K562 (cell line): Measurements from ENCODE around the gene HOXD4. TPM values are rescaled to one million over a fixed set of nuclear protein-coding genes. Genes with fewer than 3 reads are reported as not detected.

Experiments used
- CBFA2T2 ChIP-seq: fragments of 450-650 bp; conservative IDR thresholded peaks from 2 replicates; pipeline ENCODE4 v1.6.1; 2017; ENCODE audit warnings: mild to moderate bottlenecking
- CBFA2T3 ChIP-seq: fragments of 450-650 bp; IDR thresholded peaks from 2 replicates; pipeline ENCODE4 v1.6.1; 2017
- CHD2 ChIP-seq: IDR thresholded peaks from 2 replicates; pipeline ENCODE4 v1.6.1; 2011; ENCODE audit warnings: low read depth, low read length
- CXXC5 ChIP-seq: fragments of 250-450 bp; sonication (Bioruptor Pico); IDR thresholded peaks from 2 replicates; pipeline ENCODE4 v1.8.0; 2022; ENCODE audit warnings: inconsistent platforms, mild to moderate bottlenecking, moderate library complexity
- EHMT2 ChIP-seq: fragments of 450-650 bp; IDR thresholded peaks from 2 replicates; pipeline ENCODE4 v1.6.1; 2018; ENCODE audit warnings: antibody characterized with exemption
- ETS2 ChIP-seq: IDR thresholded peaks from 2 replicates; pipeline ENCODE4 v1.6.1; 2016; ENCODE audit warnings: borderline replicate concordance, missing genetic modification characterization, mild to moderate bottlenecking, moderate library complexity, missing compliant biosample characterization; ENCODE audit not compliant: poor library complexity, severe bottlenecking
- FIP1L1 ChIP-seq: fragments of 200-400 bp; formaldehyde crosslinking; IDR thresholded peaks from 2 replicates; pipeline ENCODE4 v1.6.1; 2018; ENCODE audit warnings: mild to moderate bottlenecking, low read depth, low read length; ENCODE audit not compliant: poor library complexity, severe bottlenecking
- HNRNPK ChIP-seq: fragments of 200-400 bp; formaldehyde crosslinking; IDR thresholded peaks from one replicate; pipeline ENCODE4 v1.6.1; 2018; ENCODE audit warnings: mild to moderate bottlenecking, low read depth, low read length; ENCODE audit not compliant: poor library complexity, severe bottlenecking
- KHSRP ChIP-seq: fragments of 450-650 bp; IDR thresholded peaks from 2 replicates; pipeline ENCODE4 v1.6.1; 2017
- LCOR ChIP-seq: sonication (generic); formaldehyde crosslinking; IDR thresholded peaks from 2 replicates; pipeline ENCODE4 v1.8.0; 2022; ENCODE audit warnings: mild to moderate bottlenecking, missing genetic modification reagents
- NCOR1 ChIP-seq: fragments of 450-650 bp; IDR thresholded peaks from 2 replicates; pipeline ENCODE4 v1.6.1; 2016; ENCODE audit warnings: mild to moderate bottlenecking, moderate library complexity
- NR2C2 ChIP-seq, 2 experiments: fragments of 200-800 bp in 1 of 2; sonication (Bioruptor generic) in 1 of 2; sonication (generic) in 1 of 2; formaldehyde crosslinking in 1 of 2; IDR thresholded peaks; 2 replicates each; pipeline versions ENCODE4 v1.6.1 to v1.8.0; 2016 to 2022; ENCODE audit warnings: mild to moderate bottlenecking in 1 of 2, missing compliant biosample characterization in 1 of 2, missing genetic modification characterization in 1 of 2, missing genetic modification reagents in 1 of 2
- POLR2G ChIP-seq: fragments of 200-400 bp; formaldehyde crosslinking; IDR thresholded peaks from 2 replicates; pipeline ENCODE4 v1.6.1; 2017; ENCODE audit warnings: low read depth, mild to moderate bottlenecking, antibody characterized with exemption, low read length, moderate library complexity
- RB1 ChIP-seq: fragments of 450-650 bp; IDR thresholded peaks from 2 replicates; pipeline ENCODE4 v1.6.1; 2017; ENCODE audit warnings: low read depth, mild to moderate bottlenecking
- RBM17 ChIP-seq: fragments of 200-400 bp; formaldehyde crosslinking; IDR thresholded peaks from 2 replicates; pipeline ENCODE4 v1.6.1; 2017; ENCODE audit warnings: low read depth, mild to moderate bottlenecking, low read length, borderline replicate concordance
- SRSF7 ChIP-seq: fragments of 200-400 bp; formaldehyde crosslinking; optimal IDR thresholded peaks from 2 replicates; pipeline ENCODE3; 2017; ENCODE audit warnings: mild to moderate bottlenecking, low read depth, low read length
- SUPT5H ChIP-seq: fragments of 450-650 bp; IDR thresholded peaks from 2 replicates; pipeline ENCODE4 v1.6.1; 2016
- TSC22D4 ChIP-seq: fragments of 450-650 bp; IDR thresholded peaks from 2 replicates; pipeline ENCODE4 v1.6.1; 2016; ENCODE audit warnings: missing genetic modification characterization, missing biosample characterization, control low read depth
- ZKSCAN1 ChIP-seq: fragments of 150-350 bp; IDR thresholded peaks from 2 replicates; pipeline ENCODE4 v1.6.1; 2016; ENCODE audit warnings: low read depth, low read length
- ZNF124 ChIP-seq: sonication (generic); formaldehyde crosslinking; IDR thresholded peaks from 2 replicates; pipeline ENCODE4 v1.8.1; 2022; ENCODE audit warnings: missing genetic modification reagents
- ZNF184 ChIP-seq: sonication (generic); formaldehyde crosslinking; IDR thresholded peaks from 2 replicates; pipeline ENCODE4 v1.5.0; 2020; ENCODE audit warnings: missing genetic modification reagents
- ZNF263 ChIP-seq: sonication (generic); formaldehyde crosslinking; IDR thresholded peaks from 2 replicates; pipeline ENCODE4 v1.8.0; 2022; ENCODE audit warnings: mild to moderate bottlenecking, missing genetic modification reagents, borderline replicate concordance
- ZNF431 ChIP-seq: sonication (generic); formaldehyde crosslinking; IDR thresholded peaks from 2 replicates; pipeline ENCODE4 v1.8.0; 2022; ENCODE audit warnings: mild to moderate bottlenecking, missing genetic modification reagents
- ZNF507 ChIP-seq: conservative IDR thresholded peaks from 2 replicates; pipeline ENCODE4 v1.6.1; 2017; ENCODE audit warnings: missing genetic modification characterization, missing compliant biosample characterization
- ZNF644 ChIP-seq: fragments of 200-800 bp; sonication (Bioruptor generic); IDR thresholded peaks from 2 replicates; pipeline ENCODE4 v1.6.1; 2016; ENCODE audit warnings: low read depth, missing genetic modification characterization, missing compliant biosample characterization
- polyA plus RNA-seq, 8 experiments: library from polyadenylated mRNA; depleted of rRNA in 4 of 8; stranded (reverse) in 5 of 8; unstranded in 3 of 8; fragments of >200 nt; fragmentation: Nextera tagmentation in 2 of 8; fragmentation: Illumina TruSeq in 1 of 8; extraction: Ambion mirVana in 2 of 8; extraction: Trizol in 1 of 8; gene quantifications; 2 replicates each; pipeline versions ENCODE4 v1.2.1 to v1.2.3, GENCODE V29; 2011 to 2014; ENCODE audit warnings: inconsistent platforms in 1 of 8, missing spikeins in 1 of 8
- total RNA-seq, 7 experiments: library from RNA; depleted of rRNA in 6 of 7; stranded (reverse); fragments of >200 nt in 6 of 7; fragmentation: Illumina TruSeq in 2 of 7; extraction: Trizol in 2 of 7; gene quantifications; 2 replicates each; pipeline versions ENCODE4 v1.2.1 to v1.2.3, GENCODE V29; 2011 to 2021; ENCODE audit warnings: low replicate concordance in 1 of 7
- TF ChIP-seq, protein P1 (sequence below): fragments of 250-450 bp; sonication (Bioruptor Pico); IDR thresholded peaks from 2 replicates; pipeline ENCODE4 v1.5.1; 2021; ENCODE audit warnings: mild to moderate bottlenecking
- TF ChIP-seq, protein P2 (sequence below): fragments of 200-800 bp; sonication (Bioruptor generic); IDR thresholded peaks from 2 replicates; pipeline ENCODE4 v1.6.1; 2017; ENCODE audit warnings: missing genetic modification characterization, missing compliant biosample characterization

HOXD4 gene
- total and polyA plus RNA-seq, 9 of the 15 experiments (the other 6 are each of a cell fraction or from before 2014, with no cell fraction given), result not detected

DNA sequence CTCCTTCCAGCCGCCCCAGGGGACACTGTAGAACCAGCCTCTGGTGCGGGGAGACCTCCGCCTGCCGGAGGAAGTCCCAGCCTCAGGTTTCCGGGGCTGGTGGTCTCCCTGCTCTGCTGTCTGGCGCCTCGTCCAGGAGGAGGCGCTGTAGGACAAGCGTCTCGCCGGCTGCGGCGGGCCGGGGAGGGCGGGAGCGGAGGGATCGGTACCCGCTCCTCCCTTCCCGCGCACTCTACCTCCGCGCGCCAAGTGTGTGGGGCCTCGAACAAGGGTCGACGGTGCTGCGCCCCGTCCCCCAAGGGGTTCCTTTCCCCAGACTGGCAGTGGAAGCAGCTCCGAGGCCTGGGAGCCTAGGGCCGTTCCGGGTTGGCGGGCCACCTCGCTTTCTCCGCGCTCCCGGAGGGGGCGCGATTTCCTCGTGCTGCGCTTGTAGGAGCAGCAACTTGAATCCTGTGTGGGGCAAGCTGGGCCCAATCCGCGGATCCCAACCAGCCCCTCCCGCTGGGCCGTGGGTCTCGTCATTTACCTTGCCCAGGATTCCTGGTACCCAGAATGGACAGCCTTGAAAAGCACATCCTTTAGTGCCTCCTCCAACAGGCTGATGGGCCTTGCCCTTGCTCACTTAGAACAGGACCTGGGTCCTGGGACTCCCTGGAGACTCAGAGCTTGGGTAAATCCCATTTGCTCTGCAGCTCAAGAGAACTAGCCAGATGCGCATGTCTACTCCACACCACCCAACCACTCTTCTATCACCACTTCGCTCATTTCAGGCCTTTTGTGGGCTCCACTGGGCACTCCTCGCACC lies 10.6 kb upstream of the HOXD4 start (continued):
- TF ChIP-seq, protein P1, sequence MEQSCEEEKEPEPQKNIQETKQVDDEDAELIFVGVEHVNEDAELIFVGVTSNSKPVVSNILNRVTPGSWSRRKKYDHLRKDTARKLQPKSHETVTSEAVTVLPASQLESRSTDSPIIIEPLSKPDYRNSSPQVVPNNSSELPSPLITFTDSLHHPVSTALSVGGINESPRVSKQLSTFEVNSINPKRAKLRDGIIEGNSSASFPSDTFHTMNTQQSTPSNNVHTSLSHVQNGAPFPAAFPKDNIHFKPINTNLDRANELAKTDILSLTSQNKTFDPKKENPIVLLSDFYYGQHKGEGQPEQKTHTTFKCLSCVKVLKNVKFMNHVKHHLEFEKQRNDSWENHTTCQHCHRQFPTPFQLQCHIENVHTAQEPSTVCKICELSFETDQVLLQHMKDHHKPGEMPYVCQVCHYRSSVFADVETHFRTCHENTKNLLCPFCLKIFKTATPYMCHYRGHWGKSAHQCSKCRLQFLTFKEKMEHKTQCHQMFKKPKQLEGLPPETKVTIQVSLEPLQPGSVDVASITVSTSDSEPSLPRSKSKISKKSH, result no peak
- no peak for TF ChIP-seq TSC22D4 (tag)
- no peak for TF ChIP-seq FIP1L1
- TF ChIP-seq ZNF431, result no peak
- no peak for TF ChIP-seq ETS2 (tag)
- TF ChIP-seq NR2C2 (CRISPR knock-in tag; IDR thresholded peaks at IDR 0.05), result no peak
- peak; percentile 52; the same call in 1 of the 2 replicates for TF ChIP-seq NR2C2 (tag; IDR thresholded peaks at IDR 0.05)
- TF ChIP-seq ZNF124 (CRISPR knock-in tag), result no peak
- no peak for TF ChIP-seq CBFA2T2
- TF ChIP-seq KHSRP, result no peak
- 0 out of 2 replicates have a peak, but pooled peaks have one; percentile 33 for TF ChIP-seq CHD2
- TF ChIP-seq ZNF507 (tag), result no peak
- no peak for TF ChIP-seq EHMT2
- peak; percentile 69 for TF ChIP-seq CXXC5 (CRISPR knock-in tag)
- TF ChIP-seq RBM17, result no peak
- TF ChIP-seq SUPT5H, result no peak
- no peak for TF ChIP-seq POLR2G
- TF ChIP-seq SRSF7, result no peak
- TF ChIP-seq NCOR1, result no peak
- no peak for TF ChIP-seq HNRNPK
- TF ChIP-seq ZNF263 (CRISPR knock-in tag), result peak; percentile 79
- TF ChIP-seq LCOR (CRISPR knock-in tag), result peak; percentile 73; the same call in 1 of the 2 replicates
- TF ChIP-seq CBFA2T3, result no peak
- TF ChIP-seq, protein P2, sequence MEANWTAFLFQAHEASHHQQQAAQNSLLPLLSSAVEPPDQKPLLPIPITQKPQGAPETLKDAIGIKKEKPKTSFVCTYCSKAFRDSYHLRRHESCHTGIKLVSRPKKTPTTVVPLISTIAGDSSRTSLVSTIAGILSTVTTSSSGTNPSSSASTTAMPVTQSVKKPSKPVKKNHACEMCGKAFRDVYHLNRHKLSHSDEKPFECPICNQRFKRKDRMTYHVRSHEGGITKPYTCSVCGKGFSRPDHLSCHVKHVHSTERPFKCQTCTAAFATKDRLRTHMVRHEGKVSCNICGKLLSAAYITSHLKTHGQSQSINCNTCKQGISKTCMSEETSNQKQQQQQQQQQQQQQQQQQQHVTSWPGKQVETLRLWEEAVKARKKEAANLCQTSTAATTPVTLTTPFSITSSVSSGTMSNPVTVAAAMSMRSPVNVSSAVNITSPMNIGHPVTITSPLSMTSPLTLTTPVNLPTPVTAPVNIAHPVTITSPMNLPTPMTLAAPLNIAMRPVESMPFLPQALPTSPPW (CRISPR knock-in tag), result peak; percentile 73
- TF ChIP-seq RB1, result peak; percentile 97
- no peak for TF ChIP-seq ZNF644 (tag)
- no peak for TF ChIP-seq ZKSCAN1
- no peak for TF ChIP-seq ZNF184 (CRISPR knock-in tag)
